Hippocampal formation (tissue), 2 donors: Measurements from ENCODE around the gene P2RX7.

Experiments used
- DNase-seq, 2 donors: peaks; one replicate each; lab custom pipeline; 2025; lab: John Stamatoyannopoulos, UW

P2RX7 gene

DNA sequence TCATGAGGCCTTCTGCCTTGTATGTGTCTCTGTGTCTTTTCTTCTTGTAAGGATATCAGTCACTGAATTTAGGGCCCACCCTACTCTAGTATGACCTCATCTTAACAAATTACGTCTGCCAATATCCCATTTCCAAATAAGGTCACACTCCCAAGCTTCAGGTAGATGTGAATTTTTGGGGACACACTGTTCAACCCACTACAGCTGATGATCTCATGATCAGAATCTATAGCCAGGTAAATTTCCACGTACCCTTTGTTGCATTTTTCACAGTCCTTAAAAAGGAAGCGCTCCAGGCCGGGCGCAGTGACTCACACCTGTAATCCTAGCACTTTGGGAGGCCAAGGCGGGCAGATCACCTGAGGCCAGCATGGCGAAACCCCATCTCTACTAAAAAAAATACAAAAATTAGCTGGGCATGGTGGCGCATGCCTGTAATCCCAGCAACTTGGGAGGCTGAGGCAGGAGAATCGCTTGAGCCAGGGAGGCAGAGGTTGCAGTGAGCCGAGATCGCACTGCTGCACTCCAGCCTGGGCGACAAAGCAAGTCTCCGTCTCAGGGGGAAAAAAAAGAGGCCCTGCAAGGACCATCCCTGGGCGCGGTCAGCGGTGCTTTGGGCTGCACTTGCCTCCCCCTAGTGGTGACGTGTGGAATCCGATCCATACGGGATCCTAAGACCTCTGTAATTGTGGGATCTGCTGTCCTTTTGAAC lies 97.3 kb downstream of the P2RX7 start:
- peak; percentile 17 to 61 for DNase-seq

DNA sequence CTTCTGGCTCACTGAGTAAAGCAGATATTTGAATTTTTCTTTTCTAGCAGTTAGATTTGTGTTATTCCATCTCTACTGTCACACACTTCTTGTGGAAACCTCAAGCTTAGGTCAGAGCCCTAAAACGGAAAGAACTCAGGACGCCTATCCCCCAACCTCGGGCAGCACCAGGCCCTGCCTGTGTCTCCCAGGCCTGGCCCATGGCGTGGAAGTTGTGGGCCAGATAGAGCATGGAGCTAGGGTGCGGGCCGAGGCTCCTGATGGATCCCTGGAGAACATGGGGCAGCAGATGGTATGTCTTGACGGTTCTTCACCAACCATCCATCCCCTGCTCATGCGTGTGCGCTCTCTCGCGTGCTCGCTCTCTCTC lies 97.8 kb downstream of the P2RX7 start:
- DNase-seq: no peak

DNA sequence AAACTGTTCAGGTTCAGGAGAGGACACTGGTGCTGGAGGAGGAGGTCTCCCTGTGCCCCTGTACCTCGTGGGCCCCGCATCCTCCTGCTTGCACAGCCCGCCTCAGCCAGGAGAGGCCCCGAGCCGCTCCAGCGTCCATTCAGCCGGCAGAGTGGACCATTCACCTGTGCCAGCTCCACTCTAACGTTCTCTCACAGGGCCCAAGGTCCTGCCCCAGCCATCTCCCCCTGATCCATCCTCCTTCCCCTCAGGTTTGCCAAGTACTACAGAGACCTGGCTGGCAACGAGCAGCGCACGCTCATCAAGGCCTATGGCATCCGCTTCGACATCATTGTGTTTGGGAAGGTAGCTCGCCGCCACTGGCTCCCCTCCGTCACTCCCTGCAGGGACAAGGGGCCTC lies 99.5 kb downstream of the P2RX7 start:
- DNase-seq: no peak

DNA sequence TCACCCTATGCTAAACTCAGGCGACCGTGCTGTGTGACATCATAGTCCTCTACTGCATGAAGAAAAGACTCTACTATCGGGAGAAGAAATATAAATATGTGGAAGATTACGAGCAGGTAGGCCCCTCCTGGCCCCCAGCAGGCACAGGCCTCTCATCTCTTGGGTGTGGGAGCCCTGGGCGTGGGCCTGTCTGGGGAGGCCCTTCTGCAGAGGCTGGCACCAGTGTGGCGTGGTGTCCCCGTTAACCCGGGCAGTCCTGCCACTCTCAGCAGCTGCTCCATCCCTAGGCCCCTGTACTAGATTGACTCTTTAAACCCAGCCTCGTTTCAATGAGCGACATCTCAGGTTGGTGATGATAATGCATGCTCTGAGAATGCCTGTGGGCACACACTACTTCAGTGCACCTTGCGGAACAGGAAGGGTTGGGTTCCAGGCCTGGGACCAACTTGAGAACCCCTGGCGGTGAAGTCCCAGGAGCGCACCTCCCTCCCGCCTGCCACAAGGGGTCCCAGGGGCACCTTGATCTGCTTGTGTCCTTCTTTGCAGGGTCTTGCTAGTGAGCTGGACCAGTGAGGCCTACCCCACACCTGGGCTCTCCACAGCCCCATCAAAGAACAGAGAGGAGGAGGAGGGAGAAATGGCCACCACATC lies 100.4 kb downstream of the P2RX7 start:
- DNase-seq: no peak

DNA sequence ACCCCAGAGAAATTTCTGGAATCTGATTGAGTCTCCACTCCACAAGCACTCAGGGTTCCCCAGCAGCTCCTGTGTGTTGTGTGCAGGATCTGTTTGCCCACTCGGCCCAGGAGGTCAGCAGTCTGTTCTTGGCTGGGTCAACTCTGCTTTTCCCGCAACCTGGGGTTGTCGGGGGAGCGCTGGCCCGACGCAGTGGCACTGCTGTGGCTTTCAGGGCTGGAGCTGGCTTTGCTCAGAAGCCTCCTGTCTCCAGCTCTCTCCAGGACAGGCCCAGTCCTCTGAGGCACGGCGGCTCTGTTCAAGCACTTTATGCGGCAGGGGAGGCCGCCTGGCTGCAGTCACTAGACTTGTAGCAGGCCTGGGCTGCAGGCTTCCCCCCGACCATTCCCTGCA lies 100.9 kb downstream of the P2RX7 start:
- DNase-seq: no peak

DNA sequence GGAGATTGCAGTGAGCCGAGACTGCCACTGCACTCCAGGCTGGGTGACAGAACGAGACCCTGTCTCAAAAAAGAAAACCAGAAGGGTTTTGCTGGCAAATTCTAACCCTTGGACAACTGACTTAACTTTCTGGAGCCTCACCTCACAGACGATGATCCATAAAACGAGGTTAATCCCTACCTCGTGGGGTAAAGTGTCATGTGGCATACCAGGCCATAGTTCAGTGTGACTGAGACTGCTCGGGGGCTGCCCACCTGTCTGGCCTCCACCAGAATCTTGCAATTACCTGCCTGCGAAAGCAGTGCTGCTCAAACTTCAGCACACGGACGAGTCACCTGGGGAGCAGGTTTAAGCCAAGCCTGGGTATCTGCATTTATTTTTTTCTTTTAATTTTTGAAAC lies 104.1 kb downstream of the P2RX7 start:
- DNase-seq: no peak

DNA sequence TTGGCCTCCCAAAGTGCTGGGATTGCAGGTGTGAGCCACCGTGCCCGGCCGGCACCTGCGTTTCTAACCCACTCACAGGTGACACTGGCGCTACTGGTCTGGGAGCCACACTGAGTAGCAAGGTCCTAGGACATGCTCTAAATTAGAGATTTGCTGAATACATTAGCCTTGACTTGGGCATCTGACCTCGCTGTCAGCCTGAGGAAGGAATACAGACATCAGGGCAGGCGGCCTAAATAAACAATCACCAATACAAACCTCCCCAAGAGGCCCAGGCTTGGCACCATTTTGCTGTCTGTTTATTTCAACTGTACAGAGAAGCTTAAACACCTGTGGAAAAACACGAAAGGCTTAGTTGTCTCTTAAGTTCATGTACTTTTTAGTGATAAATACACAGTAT lies 104.7 kb downstream of the P2RX7 start:
- no peak for DNase-seq
